ENCODE measurements around the gene MEIS1. TPM values are rescaled to one million over a fixed set of nuclear protein-coding genes. Genes with fewer than 3 reads are reported as not detected.

MEIS1 gene
- total RNA-seq, 2 experiments from 2014 or later = not detected

GRCh38 chr2:66516499-66516898 lies 81.6 kb downstream of the MEIS1 start:
- Mint-ChIP-seq H3K9me3 (no peaks in the 10 kb centered on the region), H3K36me3 (no peaks in the 10 kb centered on the region), H3K4me1 (ENCODE audit: low read depth) (no peaks in the 10 kb centered on the region), H3K27me3 (peaks cover 3% of the 10 kb centered on the region), H3K4me3 (no peak overlapping the region), H3K27ac (no peak overlapping the region)
- ChIA-PET CTCF (no interaction called here), POLR2A (no interaction called here)
- intact Hi-C loops (cut with micrococcal nuclease) = no loop called here
- no peak for DNase-seq

GRCh38 chr2:66517772-66518171 lies 82.8 kb downstream of the MEIS1 start:
- H3K27ac Mint-ChIP-seq = no peak overlapping the region
- ChIA-PET POLR2A (no interaction called here), CTCF (no interaction called here)
- no peaks in the 10 kb centered on the region for H3K36me3 Mint-ChIP-seq
- H3K27me3 Mint-ChIP-seq = peaks cover 3% of the 10 kb centered on the region
- no peaks in the 10 kb centered on the region for H3K9me3 Mint-ChIP-seq
- DNase-seq = no peak
- intact Hi-C loops (cut with micrococcal nuclease) = no loop called here
- H3K4me3 Mint-ChIP-seq = no peak overlapping the region
- no peaks in the 10 kb centered on the region for H3K4me1 Mint-ChIP-seq (ENCODE audit: low read depth)

- DNase-seq = no peak
- Mint-ChIP-seq H3K4me3 (no peak overlapping the region), H3K36me3 (no peaks in the 10 kb centered on the region), H3K4me1 (ENCODE audit: low read depth) (no peaks in the 10 kb centered on the region), H3K27me3 (peaks cover 3% of the 10 kb centered on the region), H3K27ac (no peak overlapping the region), H3K9me3 (no peaks in the 10 kb centered on the region)
- CTCF ChIA-PET = no interaction called here
- intact Hi-C loops (cut with micrococcal nuclease) = no loop called here
- POLR2A ChIA-PET = no interaction called here
These were observed 84.4 kb downstream of the MEIS1 start for GRCh38 chr2:66519264-66519843.

- ChIA-PET POLR2A (no interaction called here), CTCF (no interaction called here)
- intact Hi-C loops (cut with micrococcal nuclease) = no loop called here
- Mint-ChIP-seq H3K27me3 (peaks cover 3% of the 10 kb centered on the region), H3K36me3 (no peaks in the 10 kb centered on the region), H3K27ac (no peak overlapping the region), H3K4me3 (no peak overlapping the region), H3K4me1 (ENCODE audit: low read depth) (no peaks in the 10 kb centered on the region), H3K9me3 (no peaks in the 10 kb centered on the region)
- DNase-seq = no peak
These were observed 86.5 kb downstream of the MEIS1 start for GRCh38 chr2:66521291-66521922.

- no peak overlapping the region for H3K27ac Mint-ChIP-seq
- H3K9me3 Mint-ChIP-seq = no peaks in the 10 kb centered on the region
- intact Hi-C loops (cut with micrococcal nuclease) = no loop called here
- ChIA-PET POLR2A (no interaction called here), CTCF (no interaction called here)
- no peaks in the 10 kb centered on the region for H3K36me3 Mint-ChIP-seq
- no peak overlapping the region for H3K4me3 Mint-ChIP-seq
- no peaks in the 10 kb centered on the region for H3K4me1 Mint-ChIP-seq (ENCODE audit: low read depth)
- DNase-seq = no peak
- H3K27me3 Mint-ChIP-seq = peaks cover 3% of the 10 kb centered on the region
These were observed 87.9 kb downstream of the MEIS1 start for GRCh38 chr2:66522611-66523376.

GRCh38 chr2:66523377-66523969 lies 88.5 kb downstream of the MEIS1 start:
- H3K4me3 Mint-ChIP-seq = no peak overlapping the region
- intact Hi-C loops (cut with micrococcal nuclease) = no loop called here
- DNase-seq = no peak
- H3K9me3 Mint-ChIP-seq = no peaks in the 10 kb centered on the region
- no peaks in the 10 kb centered on the region for H3K4me1 Mint-ChIP-seq (ENCODE audit: low read depth)
- ChIA-PET POLR2A (no interaction called here), CTCF (no interaction called here)
- no peaks in the 10 kb centered on the region for H3K36me3 Mint-ChIP-seq
- peaks cover 3% of the 10 kb centered on the region for H3K27me3 Mint-ChIP-seq
- H3K27ac Mint-ChIP-seq = no peak overlapping the region

GRCh38 chr2:66523990-66524389 lies 89.1 kb downstream of the MEIS1 start:
- Mint-ChIP-seq H3K27ac (no peak overlapping the region), H3K27me3 (peaks cover 3% of the 10 kb centered on the region), H3K9me3 (no peaks in the 10 kb centered on the region), H3K4me3 (no peak overlapping the region), H3K36me3 (no peaks in the 10 kb centered on the region), H3K4me1 (ENCODE audit: low read depth) (no peaks in the 10 kb centered on the region)
- POLR2A ChIA-PET = no interaction called here
- intact Hi-C loops (cut with micrococcal nuclease) = no loop called here
- DNase-seq = no peak
- CTCF ChIA-PET = no interaction called here

GRCh38 chr2:66525606-66526005 lies 90.7 kb downstream of the MEIS1 start:
- H3K4me1 Mint-ChIP-seq (ENCODE audit: low read depth) = no peaks in the 10 kb centered on the region
- no peaks in the 10 kb centered on the region for H3K9me3 Mint-ChIP-seq
- no peak overlapping the region for H3K4me3 Mint-ChIP-seq
- no peaks in the 10 kb centered on the region for H3K36me3 Mint-ChIP-seq
- intact Hi-C loops (cut with micrococcal nuclease) = no loop called here
- H3K27me3 Mint-ChIP-seq = peaks cover 3% of the 10 kb centered on the region
- POLR2A ChIA-PET = no interaction called here
- no peak overlapping the region for H3K27ac Mint-ChIP-seq
- no peak for DNase-seq
- CTCF ChIA-PET = interaction anchor here (0.5 kb wide), 1 partner anchor 12 kb away, joined by 6 read pairs; no protein-coding TSS in a partner anchor

GRCh38 chr2:66526180-66526579 lies 91.3 kb downstream of the MEIS1 start:
- H3K4me1 Mint-ChIP-seq (ENCODE audit: low read depth) = no peaks in the 10 kb centered on the region
- H3K4me3 Mint-ChIP-seq = no peak overlapping the region
- no peaks in the 10 kb centered on the region for H3K36me3 Mint-ChIP-seq
- peaks cover 1% of the 10 kb centered on the region for H3K27me3 Mint-ChIP-seq
- H3K27ac Mint-ChIP-seq = no peak overlapping the region
- POLR2A ChIA-PET = no interaction called here
- no peak for DNase-seq
- CTCF ChIA-PET = no interaction called here
- intact Hi-C loops (cut with micrococcal nuclease) = no loop called here
- no peaks in the 10 kb centered on the region for H3K9me3 Mint-ChIP-seq

GRCh38 chr2:66528974-66529724 lies 94.2 kb downstream of the MEIS1 start:
- ChIA-PET POLR2A (no interaction called here), CTCF (no interaction called here)
- DNase-seq = no peak
- no peaks in the 10 kb centered on the region for H3K36me3 Mint-ChIP-seq
- no peaks in the 10 kb centered on the region for H3K27me3 Mint-ChIP-seq
- H3K27ac Mint-ChIP-seq = no peak overlapping the region
- no peaks in the 10 kb centered on the region for H3K4me1 Mint-ChIP-seq (ENCODE audit: low read depth)
- no peaks in the 10 kb centered on the region for H3K9me3 Mint-ChIP-seq
- intact Hi-C loops (cut with micrococcal nuclease) = no loop called here
- no peak overlapping the region for H3K4me3 Mint-ChIP-seq

- H3K9me3 Mint-ChIP-seq = no peaks in the 10 kb centered on the region
- H3K4me1 Mint-ChIP-seq (ENCODE audit: low read depth) = no peaks in the 10 kb centered on the region
- H3K4me3 Mint-ChIP-seq = no peak overlapping the region
- POLR2A ChIA-PET = no interaction called here
- CTCF ChIA-PET = no interaction called here
- intact Hi-C loops (cut with micrococcal nuclease) = no loop called here
- no peak for DNase-seq
- H3K27ac Mint-ChIP-seq = no peak overlapping the region
- no peaks in the 10 kb centered on the region for H3K27me3 Mint-ChIP-seq
- no peaks in the 10 kb centered on the region for H3K36me3 Mint-ChIP-seq
These were observed 95.7 kb downstream of the MEIS1 start for GRCh38 chr2:66530651-66531050.

- no peak overlapping the region for H3K4me3 Mint-ChIP-seq
- POLR2A ChIA-PET = no interaction called here
- intact Hi-C loops (cut with micrococcal nuclease) = no loop called here
- no peaks in the 10 kb centered on the region for H3K9me3 Mint-ChIP-seq
- H3K27ac Mint-ChIP-seq = no peak overlapping the region
- H3K36me3 Mint-ChIP-seq = no peaks in the 10 kb centered on the region
- no peaks in the 10 kb centered on the region for H3K27me3 Mint-ChIP-seq
- H3K4me1 Mint-ChIP-seq (ENCODE audit: low read depth) = no peaks in the 10 kb centered on the region
- CTCF ChIA-PET = no interaction called here
- DNase-seq = no peak
These were observed 96.2 kb downstream of the MEIS1 start for GRCh38 chr2:66531155-66531554.
